ENCODE results near the gene PATE1.

DNA sequence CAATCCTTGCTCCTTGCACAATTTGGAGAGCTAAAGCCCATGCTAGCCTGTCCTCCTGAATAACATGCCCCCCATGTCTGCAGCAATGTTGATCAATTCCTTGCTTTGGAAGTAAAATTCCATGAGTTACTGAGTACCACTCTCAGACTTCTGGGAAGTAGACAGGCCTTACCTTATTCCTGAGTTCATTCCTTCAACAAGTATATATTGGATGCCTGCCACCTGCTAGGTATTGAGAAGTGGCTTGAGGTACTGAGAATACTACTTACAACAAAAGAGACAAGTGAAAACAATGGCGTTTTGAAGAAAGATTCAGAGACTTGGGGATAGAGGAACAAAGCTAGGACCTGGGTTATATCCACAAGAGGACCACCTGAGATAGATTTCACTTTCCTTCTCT, 20.2 kb downstream of the PATE1 start:
- TF ChIP-seq EZH2 (IDR thresholded peaks at IDR 0.05) (no peak), POLR2AphosphoS5 (IDR thresholded peaks at IDR 0.05; ENCODE audit: borderline replicate concordance, low read depth, low read length) (no peak), FOXP2 (optimal IDR thresholded peaks at IDR 0.05; ENCODE audit: control extremely low read depth, extremely low read length, insufficient read depth) (no peak)
